Measurements from ENCODE around the gene RBM33.

DNA sequence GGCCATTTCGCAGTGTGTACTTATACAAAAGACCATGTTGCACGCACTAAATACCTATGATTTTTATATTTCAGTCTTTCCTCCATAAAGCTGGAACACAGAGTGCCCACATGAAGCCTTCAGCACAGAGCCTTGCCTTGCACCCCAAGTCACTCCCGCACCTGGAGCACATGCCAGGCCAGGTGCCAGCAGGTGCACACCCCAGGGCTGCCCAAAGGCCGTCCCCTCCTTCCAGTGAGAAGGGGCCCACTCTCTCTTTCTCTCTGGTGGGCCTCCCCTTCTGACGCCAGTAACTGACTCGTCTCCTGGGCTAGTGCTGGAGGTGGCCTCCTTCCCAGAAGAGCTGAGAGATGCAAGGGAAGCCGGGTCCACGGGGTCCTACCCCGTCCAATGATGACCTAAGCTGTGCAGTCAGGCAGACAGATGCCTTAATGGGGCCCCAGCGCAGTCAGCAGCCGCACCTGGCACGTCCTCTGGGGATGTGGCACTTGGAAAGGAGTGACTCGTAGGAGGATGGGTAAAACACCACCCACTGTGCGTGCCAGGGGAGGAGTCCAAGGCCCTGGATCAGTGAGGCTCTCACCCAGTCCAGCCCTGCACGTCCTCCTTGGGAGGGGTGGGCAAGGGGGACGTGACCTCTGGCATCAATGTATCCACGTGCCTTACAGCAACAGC, 185.5 kb downstream of the RBM33 start:
- TF ChIP-seq, protein P1, sequence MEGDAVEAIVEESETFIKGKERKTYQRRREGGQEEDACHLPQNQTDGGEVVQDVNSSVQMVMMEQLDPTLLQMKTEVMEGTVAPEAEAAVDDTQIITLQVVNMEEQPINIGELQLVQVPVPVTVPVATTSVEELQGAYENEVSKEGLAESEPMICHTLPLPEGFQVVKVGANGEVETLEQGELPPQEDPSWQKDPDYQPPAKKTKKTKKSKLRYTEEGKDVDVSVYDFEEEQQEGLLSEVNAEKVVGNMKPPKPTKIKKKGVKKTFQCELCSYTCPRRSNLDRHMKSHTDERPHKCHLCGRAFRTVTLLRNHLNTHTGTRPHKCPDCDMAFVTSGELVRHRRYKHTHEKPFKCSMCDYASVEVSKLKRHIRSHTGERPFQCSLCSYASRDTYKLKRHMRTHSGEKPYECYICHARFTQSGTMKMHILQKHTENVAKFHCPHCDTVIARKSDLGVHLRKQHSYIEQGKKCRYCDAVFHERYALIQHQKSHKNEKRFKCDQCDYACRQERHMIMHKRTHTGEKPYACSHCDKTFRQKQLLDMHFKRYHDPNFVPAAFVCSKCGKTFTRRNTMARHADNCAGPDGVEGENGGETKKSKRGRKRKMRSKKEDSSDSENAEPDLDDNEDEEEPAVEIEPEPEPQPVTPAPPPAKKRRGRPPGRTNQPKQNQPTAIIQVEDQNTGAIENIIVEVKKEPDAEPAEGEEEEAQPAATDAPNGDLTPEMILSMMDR (IDR thresholded peaks at IDR 0.05) = no peak
- TF ChIP-seq POLR2A (IDR thresholded peaks at IDR 0.05) (no peak), EP300 (IDR thresholded peaks at IDR 0.05; ENCODE audit: low read depth) (no peak)
